ENCODE data around the gene TATDN2.

TATDN2 gene

GRCh38 chr3:10310578-10310977 is 62.3 kb downstream of the TATDN2 start:
- TF ChIP-seq CTCF (IDR thresholded peaks at IDR 0.05), result no peak
- H3K4me3 ChIP-seq (ENCODE audit: low read depth, low read length), result no peak overlapping the region
- H3K4me2 ChIP-seq (ENCODE audit: low read length), result no peak overlapping the region
- H2AFZ ChIP-seq, result no peak overlapping the region
- H3K9ac ChIP-seq, result no peak overlapping the region
- H3K27me3 ChIP-seq (ENCODE audit: control insufficient read depth, insufficient read depth, low read length), result no peaks in the 10 kb centered on the region
- peaks cover 2% of the 10 kb centered on the region for H3K4me1 ChIP-seq
- H3K27ac ChIP-seq, result no peak overlapping the region
- H3K79me2 ChIP-seq, result peaks cover 5% of the 10 kb centered on the region
- H3K36me3 ChIP-seq (ENCODE audit: control insufficient read depth, insufficient read depth, low read length), result no peaks in the 10 kb centered on the region
- H3K9me3 ChIP-seq (ENCODE audit: control insufficient read depth, low read length), result no peaks in the 10 kb centered on the region

- Histone ChIP-seq H3K27me3 (ENCODE audit: control insufficient read depth, insufficient read depth, low read length) (no peaks in the 10 kb centered on the region), H3K9me3 (ENCODE audit: control insufficient read depth, low read length) (no peaks in the 10 kb centered on the region), H3K79me2 (peaks cover 9% of the 10 kb centered on the region), H3K36me3 (ENCODE audit: control insufficient read depth, insufficient read depth, low read length) (no peaks in the 10 kb centered on the region), H2AFZ (no peak overlapping the region), H3K27ac (no peak overlapping the region), H3K4me3 (ENCODE audit: low read depth, low read length) (no peak overlapping the region), H3K4me2 (ENCODE audit: low read length) (no peak overlapping the region), H3K9ac (no peak overlapping the region), H3K4me1 (peaks cover 2% of the 10 kb centered on the region)
- TF ChIP-seq CTCF (IDR thresholded peaks at IDR 0.05), result no peak
Observed at GRCh38 chr3:10311710-10312109, 63.5 kb downstream of the TATDN2 start.

GRCh38 chr3:10312391-10312790 is 64.1 kb downstream of the TATDN2 start:
- Histone ChIP-seq H2AFZ (no peak overlapping the region), H3K9ac (no peak overlapping the region), H3K27me3 (ENCODE audit: control insufficient read depth, insufficient read depth, low read length) (no peaks in the 10 kb centered on the region), H3K9me3 (ENCODE audit: control insufficient read depth, low read length) (no peaks in the 10 kb centered on the region), H3K27ac (no peak overlapping the region), H3K4me2 (ENCODE audit: low read length) (no peak overlapping the region), H3K4me3 (ENCODE audit: low read depth, low read length) (no peak overlapping the region), H3K4me1 (peaks cover 2% of the 10 kb centered on the region), H3K79me2 (peaks cover 9% of the 10 kb centered on the region), H3K36me3 (ENCODE audit: control insufficient read depth, insufficient read depth, low read length) (no peaks in the 10 kb centered on the region)
- TF ChIP-seq CTCF (IDR thresholded peaks at IDR 0.05), result no peak

GRCh38 chr3:10312861-10313260 is 64.6 kb downstream of the TATDN2 start:
- H2AFZ ChIP-seq, result no peak overlapping the region
- H3K36me3 ChIP-seq (ENCODE audit: control insufficient read depth, insufficient read depth, low read length), result no peaks in the 10 kb centered on the region

More at GRCh38 chr3:10312861-10313260, 64.6 kb downstream of the TATDN2 start:
- peaks cover 2% of the 10 kb centered on the region for H3K4me1 ChIP-seq
- TF ChIP-seq CTCF (IDR thresholded peaks at IDR 0.05), result no peak
- no peaks in the 10 kb centered on the region for H3K9me3 ChIP-seq (ENCODE audit: control insufficient read depth, low read length)
- H3K27ac ChIP-seq, result no peak overlapping the region
- H3K79me2 ChIP-seq, result peaks cover 6% of the 10 kb centered on the region
- no peak overlapping the region for H3K4me3 ChIP-seq (ENCODE audit: low read depth, low read length)
- no peak overlapping the region for H3K4me2 ChIP-seq (ENCODE audit: low read length)
- no peaks in the 10 kb centered on the region for H3K27me3 ChIP-seq (ENCODE audit: control insufficient read depth, insufficient read depth, low read length)
- H3K9ac ChIP-seq, result no peak overlapping the region

Data from parathyroid adenoma (tissue), 2 donors.